ENCODE measurements around the gene ANKRD13A. TPM values are rescaled to one million over a fixed set of nuclear protein-coding genes. Genes with fewer than 3 reads are reported as not detected.
"Not testable (repeated sequence)": the region's sequence is repeated elsewhere in the genome, so short reads cannot be mapped to it uniquely, and the experiment has no call there.

Gene ANKRD13A
- total and polyA plus RNA-seq, 9 donors = 18.3 to 53.4 (median 35.2) TPM

- Histone ChIP-seq H3K4me3 (no peak overlapping the region), H3K27ac (no peak overlapping the region), H3K36me3 (no peaks in the 10 kb centered on the region), H3K27me3 (no peaks in the 10 kb centered on the region), H3K9me3 (no peaks in the 10 kb centered on the region), H3K4me1 (ENCODE audit: insufficient read depth) (peaks cover 5% of the 10 kb centered on the region)
- DNase-seq = no peak
- TF ChIP-seq EP300 (IDR thresholded peaks at IDR 0.05) (no peak), CTCF (IDR thresholded peaks at IDR 0.05) (no peak), POLR2A (IDR thresholded peaks at IDR 0.05) (no peak)
- intact Hi-C loops (cut with DNase I) = no loop called here
- 75 to 78% (median 76%) methylated on average over 4 of the region's 4 CpGs for WGBS, 3 donors
Observed at GRCh38 chr12:110004598-110004997, 5.4 kb downstream of the ANKRD13A start.

- no peak for DNase-seq
Observed at GRCh38 chr12:110005319-110005973, 6.2 kb downstream of the ANKRD13A start.

GRCh38 chr12:110006115-110006514 is 6.9 kb downstream of the ANKRD13A start:
- intact Hi-C loops (cut with DNase I) = no loop called here
- Histone ChIP-seq H3K4me1 (ENCODE audit: insufficient read depth) (peaks cover 6% of the 10 kb centered on the region), H3K4me3 (no peak overlapping the region), H3K27ac (no peak overlapping the region), H3K36me3 (no peaks in the 10 kb centered on the region), H3K9me3 (no peaks in the 10 kb centered on the region), H3K27me3 (no peaks in the 10 kb centered on the region)
- TF ChIP-seq EP300 (IDR thresholded peaks at IDR 0.05) (no peak), POLR2A (IDR thresholded peaks at IDR 0.05) (no peak), CTCF (IDR thresholded peaks at IDR 0.05) (no peak)
- WGBS, 3 donors = 96 to 99% (median 97%) methylated on average over 4 of the region's 4 CpGs
- DNase-seq = no peak

More at GRCh38 chr12:110005319-110005973, 6.2 kb downstream of the ANKRD13A start:
- Histone ChIP-seq H3K9me3 (no peaks in the 10 kb centered on the region), H3K4me3 (no peak overlapping the region), H3K27ac (no peak overlapping the region), H3K4me1 (ENCODE audit: insufficient read depth) (peaks cover 3% of the 10 kb centered on the region), H3K36me3 (no peaks in the 10 kb centered on the region), H3K27me3 (no peaks in the 10 kb centered on the region)
- 89 to 93% (median 92%) methylated on average over 7 of the region's 7 CpGs for WGBS, 3 donors
- TF ChIP-seq EP300 (IDR thresholded peaks at IDR 0.05) (no peak), CTCF (IDR thresholded peaks at IDR 0.05) (no peak), POLR2A (IDR thresholded peaks at IDR 0.05) (no peak)
- intact Hi-C loops (cut with DNase I) = no loop called here

GRCh38 chr12:110007881-110008280 is 8.7 kb downstream of the ANKRD13A start:
- intact Hi-C loops (cut with DNase I) = no loop called here
- H3K36me3 ChIP-seq = no peaks in the 10 kb centered on the region
- no peak overlapping the region for H3K4me3 ChIP-seq

GRCh38 chr12:110008681-110009398 is 9.6 kb downstream of the ANKRD13A start:
- intact Hi-C loops (cut with DNase I); H3K27me3 ChIP-seq; H3K4me1 ChIP-seq (ENCODE audit: insufficient read depth); H3K27ac ChIP-seq; DNase-seq; H3K36me3 ChIP-seq; H3K9me3 ChIP-seq; H3K4me3 ChIP-seq: not testable (repeated sequence)
- 94 to 96% (median 95%) methylated on average over 15 of the region's 15 CpGs for WGBS, 3 donors

More at GRCh38 chr12:110007881-110008280, 8.7 kb downstream of the ANKRD13A start:
- Histone ChIP-seq H3K27me3 (no peaks in the 10 kb centered on the region), H3K27ac (no peak overlapping the region), H3K4me1 (ENCODE audit: insufficient read depth) (peaks cover 3% of the 10 kb centered on the region), H3K9me3 (no peaks in the 10 kb centered on the region)
- no peak for TF ChIP-seq CTCF (IDR thresholded peaks at IDR 0.05)
- no peak for TF ChIP-seq EP300 (IDR thresholded peaks at IDR 0.05)
- TF ChIP-seq POLR2A (IDR thresholded peaks at IDR 0.05) = no peak
- no peak for DNase-seq

All from ovary (tissue), 9 donors.